ENCODE results near the gene ZBTB8A.

GRCh38 chr1:32635508-32636277 lies 96.5 kb downstream of the ZBTB8A start:
- no peak for TF ChIP-seq CTCF (conservative IDR thresholded peaks at IDR 0.05)
- TF ChIP-seq ZFX (IDR thresholded peaks at IDR 0.05) = no peak

All from C4-2B (cell line).